GM18505 (cell line): ENCODE data around the gene ITPKA.
A peak's percentile ranks its signal among the peaks of the same experiment; 100 is the strongest.

Experiments
- ATAC-seq: cut with Tn5 transposase; IDR thresholded peaks from one replicate; pipeline ENCODE4 v1.9.1; 2021; ENCODE audit not compliant: unreplicated experiment
- POLR2A ChIP-seq: IDR thresholded peaks from 4 replicates; pipeline ENCODE4 v1.6.1; 2011; ENCODE audit warnings: borderline replicate concordance; ENCODE audit not compliant: insufficient read depth, insufficient read length; ENCODE audit errors: extremely low read depth

ITPKA gene

GRCh38 chr15:41482110-41482877, 11.4 kb upstream of the ITPKA start:
- TF ChIP-seq POLR2A, result no peak
- ATAC-seq, result no peak

- peak; percentile 66 for ATAC-seq
- no peak for TF ChIP-seq POLR2A
These were observed 10.6 kb upstream of the ITPKA start for GRCh38 chr15:41483115-41483514.

GRCh38 chr15:41483519-41483918, 10.2 kb upstream of the ITPKA start:
- TF ChIP-seq POLR2A, result no peak
- no peak for ATAC-seq

- TF ChIP-seq POLR2A, result no peak
- ATAC-seq, result no peak
These were observed 8.6 kb upstream of the ITPKA start for GRCh38 chr15:41484937-41485625.

GRCh38 chr15:41486286-41486685, 7.4 kb upstream of the ITPKA start:
- ATAC-seq, result no peak
- TF ChIP-seq POLR2A, result no peak

- ATAC-seq, result no peak
- TF ChIP-seq POLR2A, result no peak
These were observed 6.3 kb upstream of the ITPKA start for GRCh38 chr15:41487381-41487780.

- TF ChIP-seq POLR2A, result no peak
- ATAC-seq, result no peak
These were observed 5.9 kb upstream of the ITPKA start for GRCh38 chr15:41487802-41488201.

GRCh38 chr15:41489641-41490040, 4.0 kb upstream of the ITPKA start:
- ATAC-seq, result no peak
- no peak for TF ChIP-seq POLR2A

- ATAC-seq, result no peak
- no peak for TF ChIP-seq POLR2A
These were observed 3.3 kb upstream of the ITPKA start for GRCh38 chr15:41490355-41490754.

GRCh38 chr15:41491889-41492288, 1.8 kb upstream of the ITPKA start:
- no peak for ATAC-seq
- no peak for TF ChIP-seq POLR2A

GRCh38 chr15:41492597-41493204, 973 bp upstream of the ITPKA start:
- ATAC-seq, result no peak
- no peak for TF ChIP-seq POLR2A

- no peak for TF ChIP-seq POLR2A
- no peak for ATAC-seq
These were observed 172 bp downstream of the ITPKA start for GRCh38 chr15:41493902-41494189.

- no peak for TF ChIP-seq POLR2A
- ATAC-seq, result peak; percentile 14
These were observed 682 bp downstream of the ITPKA start for GRCh38 chr15:41494190-41494921.
